Measurements from ENCODE around the gene LPIN1. TPM values are rescaled to one million over a fixed set of nuclear protein-coding genes. Genes with fewer than 3 reads are reported as not detected.

The LPIN1 gene
- total and polyA plus RNA-seq, 7 experiments from 2014 or later = 25.5 to 88.1 (median 70.6) TPM

DNA sequence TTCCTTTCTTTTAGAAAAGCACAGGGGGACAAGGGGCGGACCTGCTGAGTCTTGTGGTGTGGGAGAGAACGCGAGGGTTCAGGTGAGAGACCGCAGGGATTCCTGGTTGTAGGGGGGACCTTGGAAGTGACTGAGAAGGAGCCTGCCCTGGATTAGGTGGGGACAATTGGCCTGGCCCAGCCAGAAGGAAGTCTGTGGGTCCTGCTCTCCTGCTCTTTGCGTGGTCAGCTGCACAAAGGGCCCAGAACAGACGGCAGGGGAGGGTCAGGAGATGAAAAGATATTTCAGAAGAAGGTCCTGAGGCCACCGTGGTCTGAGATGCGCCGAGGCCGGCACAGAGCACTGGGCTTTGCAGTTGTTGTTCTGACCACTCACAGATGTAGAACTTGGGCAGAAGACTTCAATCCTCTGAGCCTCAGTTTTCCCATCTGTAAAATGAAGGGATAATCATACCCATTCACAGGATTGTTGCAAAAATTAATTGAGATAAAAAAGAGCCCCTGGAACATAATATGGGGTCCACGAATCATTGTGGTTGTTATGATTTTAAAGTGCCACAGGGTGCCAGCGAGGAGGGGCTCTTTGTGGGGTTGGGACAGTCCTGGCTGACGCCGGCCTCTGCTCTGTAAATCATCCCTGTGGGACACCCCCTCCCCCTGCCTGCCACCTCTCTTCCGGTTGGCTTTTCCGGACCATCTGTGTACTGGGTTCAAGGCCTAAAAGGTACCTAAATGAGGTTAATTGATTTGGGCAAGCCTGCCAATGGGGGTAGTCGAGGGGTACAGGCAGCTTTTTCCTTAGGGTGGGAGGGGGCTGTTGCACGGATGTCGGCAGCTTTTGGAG, 1.8 kb downstream of the LPIN1 start:
- Histone ChIP-seq H3K9me3 (ENCODE audit: control insufficient read depth in 2 of 3, low read length in 3 of 3) (no peaks in the 10 kb centered on the region), H3K27me3 (ENCODE audit: control insufficient read depth in 2 of 2, insufficient read depth in 2 of 2, low read length in 2 of 2) (no peaks in the 10 kb centered on the region), H3K36me3 (ENCODE audit: control insufficient read depth in 2 of 3, insufficient read depth in 3 of 3, low read length in 3 of 3) (no peaks in the 10 kb centered on the region), H3K27ac (ENCODE audit: low read depth, low read length) (peak overlapping the region; percentile 80), H3K4me3 (ENCODE audit: low read length) (peak overlapping the region; percentile 67), H3K4me1 (ENCODE audit: control insufficient read depth in 2 of 2, insufficient read depth in 2 of 2, low read length in 2 of 2) (peaks cover 62 to 70% of the 10 kb centered on the region in 2 donors)
- Mint-ChIP-seq H3K4me3 (peak overlapping the region; percentile 89 to 96 (median 92)), H3K9me3 (peaks cover 0 to 3% (median 0%) of the 10 kb centered on the region in 11 donors), H3K27me3 (no peaks in the 10 kb centered on the region), H3K36me3 (no peaks in the 10 kb centered on the region), H3K27ac (peak overlapping the region; percentile 83 to 96 (median 93)), H3K4me1 (peaks cover 40 to 87% (median 77%) of the 10 kb centered on the region in 7 donors)
- no peak for DNase-seq
- no peak for ATAC-seq
- ChIA-PET POLR2A (interaction anchor here (1.4 to 1.7 kb wide), 2 partner anchors 19 to 616 kb away, joined by 4 read pairs; a partner anchor contains a TSS), CTCF (interaction anchor here (0.8 to 1.5 kb wide), 2 partner anchors 29 to 55 kb away, joined by 3 to 4 read pairs; no protein-coding TSS in a partner anchor)
- intact Hi-C loops (cut with micrococcal nuclease) = loop anchor here (5.0 to 10.0 kb wide), 3 partner anchors 403 to 969 kb away; partner anchors contain the start of genes ROCK2 (in 1 of the 2), SLC66A3 (in 1 of the 2) and TRIB2 (in 1 of the 2)

GRCh38 chr2:11748861-11749645, 2.6 kb downstream of the LPIN1 start:
- no peaks in the 10 kb centered on the region for H3K27me3 Mint-ChIP-seq
- Histone ChIP-seq H3K27ac (ENCODE audit: low read depth, low read length) (peak overlapping the region; percentile 80), H3K36me3 (ENCODE audit: control insufficient read depth in 2 of 3, insufficient read depth in 3 of 3, low read length in 3 of 3) (no peaks in the 10 kb centered on the region), H3K4me1 (ENCODE audit: control insufficient read depth in 2 of 2, insufficient read depth in 2 of 2, low read length in 2 of 2) (peaks cover 60 to 67% of the 10 kb centered on the region in 2 donors), H3K27me3 (ENCODE audit: control insufficient read depth in 2 of 2, insufficient read depth in 2 of 2, low read length in 2 of 2) (no peaks in the 10 kb centered on the region), H3K9me3 (ENCODE audit: control insufficient read depth in 2 of 3, low read length in 3 of 3) (no peaks in the 10 kb centered on the region), H3K4me3 (ENCODE audit: low read length) (peak overlapping the region; percentile 12)
- no peaks in the 10 kb centered on the region for H3K36me3 Mint-ChIP-seq
- peaks cover 0 to 3% (median 0%) of the 10 kb centered on the region in 11 donors for H3K9me3 Mint-ChIP-seq
- peak overlapping the region; percentile 89 to 96 (median 92) for H3K4me3 Mint-ChIP-seq
- DNase-seq = no peak
- CTCF ChIA-PET = interaction anchor here (1.1 to 1.5 kb wide), 2 partner anchors 29 to 56 kb away, joined by 3 to 5 read pairs; no protein-coding TSS in a partner anchor
- intact Hi-C loops (cut with micrococcal nuclease) = loop anchor here (5.0 to 10.0 kb wide), 3 partner anchors 404 to 968 kb away; partner anchors contain the start of genes ROCK2 (in 1 of the 2), SLC66A3 (in 1 of the 2) and TRIB2 (in 1 of the 2)
- no peak for ATAC-seq
- peaks cover 48 to 87% (median 81%) of the 10 kb centered on the region in 7 donors for H3K4me1 Mint-ChIP-seq
- H3K27ac Mint-ChIP-seq = peak overlapping the region; percentile 91 to 96 (median 93)
- POLR2A ChIA-PET = interaction anchor here (0.7 to 1.4 kb wide), 4 partner anchors 16 to 620 kb away, joined by 3 to 4 read pairs (median 4); a partner anchor contains a TSS

- Histone ChIP-seq H3K4me3 (ENCODE audit: low read length) (no peak overlapping the region), H3K27ac (ENCODE audit: low read depth, low read length) (peak overlapping the region; percentile 80)
Observed at GRCh38 chr2:11749646-11750349, 3.4 kb downstream of the LPIN1 start.

GRCh38 chr2:11750422-11750821, 4.0 kb downstream of the LPIN1 start:
- Histone ChIP-seq H3K27ac (ENCODE audit: low read depth, low read length) (peak overlapping the region; percentile 80), H3K27me3 (ENCODE audit: control insufficient read depth in 2 of 2, insufficient read depth in 2 of 2, low read length in 2 of 2) (no peaks in the 10 kb centered on the region), H3K4me1 (ENCODE audit: control insufficient read depth in 2 of 2, insufficient read depth in 2 of 2, low read length in 2 of 2) (peaks cover 52 to 68% of the 10 kb centered on the region in 2 donors), H3K4me3 (ENCODE audit: low read length) (peak overlapping the region; percentile 13), H3K9me3 (ENCODE audit: control insufficient read depth in 2 of 3, low read length in 3 of 3) (no peaks in the 10 kb centered on the region), H3K36me3 (ENCODE audit: control insufficient read depth in 2 of 3, insufficient read depth in 3 of 3, low read length in 3 of 3) (no peaks in the 10 kb centered on the region)
- DNase-seq = peak in 8 of 9 donors; percentile 38 to 89 (median 78)
- peak overlapping the region; percentile 5 to 93 (median 76) for H3K4me3 Mint-ChIP-seq
- POLR2A ChIA-PET = interaction anchor here (1.4 to 1.5 kb wide), 2 partner anchors 15 to 29 kb away, joined by 3 to 4 read pairs; no protein-coding TSS in a partner anchor
- H3K27me3 Mint-ChIP-seq = no peaks in the 10 kb centered on the region
- intact Hi-C loops (cut with micrococcal nuclease) = loop anchor here (1.0 to 10.0 kb wide), 6 partner anchors 25 to 1107 kb away; partner anchors contain the start of genes E2F6 (in 1 of the 2), PDIA6 (in 1 of the 2) and SLC66A3 (in 1 of the 2)
- peaks cover 0 to 3% (median 0%) of the 10 kb centered on the region in 5 donors for H3K36me3 Mint-ChIP-seq
- peak overlapping the region; percentile 87 to 96 (median 94) for H3K27ac Mint-ChIP-seq
- H3K4me1 Mint-ChIP-seq = peaks cover 57 to 87% (median 82%) of the 10 kb centered on the region in 7 donors
- CTCF ChIA-PET = interaction anchor here (1.0 to 1.9 kb wide), 2 partner anchors 24 to 58 kb away, joined by 6 to 7 read pairs; no protein-coding TSS in a partner anchor
- peaks cover 0 to 3% (median 0%) of the 10 kb centered on the region in 11 donors for H3K9me3 Mint-ChIP-seq
- peak; percentile 65 for ATAC-seq

More at GRCh38 chr2:11749646-11750349, 3.4 kb downstream of the LPIN1 start:
- Mint-ChIP-seq H3K9me3 (peaks cover 0 to 3% (median 0%) of the 10 kb centered on the region in 11 donors), H3K4me1 (peaks cover 53 to 87% (median 82%) of the 10 kb centered on the region in 7 donors), H3K27me3 (no peaks in the 10 kb centered on the region), H3K36me3 (no peaks in the 10 kb centered on the region), H3K27ac (peak overlapping the region; percentile 87 to 96 (median 94)), H3K4me3 (peak overlapping the region; percentile 43 to 96 (median 84))
- intact Hi-C loops (cut with micrococcal nuclease) = loop anchor here (1.0 to 10.0 kb wide), 9 partner anchors 26 to 1108 kb away; partner anchors contain the start of genes SLC66A3 (in 2 of the 2), E2F6 (in 1 of the 2), PDIA6 (in 1 of the 2) and ROCK2 (in 1 of the 2)
- Histone ChIP-seq H3K4me1 (ENCODE audit: control insufficient read depth in 2 of 2, insufficient read depth in 2 of 2, low read length in 2 of 2) (peaks cover 56 to 66% of the 10 kb centered on the region in 2 donors), H3K36me3 (ENCODE audit: control insufficient read depth in 2 of 3, insufficient read depth in 3 of 3, low read length in 3 of 3) (no peaks in the 10 kb centered on the region), H3K9me3 (ENCODE audit: control insufficient read depth in 2 of 3, low read length in 3 of 3) (no peaks in the 10 kb centered on the region), H3K27me3 (ENCODE audit: control insufficient read depth in 2 of 2, insufficient read depth in 2 of 2, low read length in 2 of 2) (no peaks in the 10 kb centered on the region)
- CTCF ChIA-PET = interaction anchor here (1.0 to 1.9 kb wide), 4 partner anchors 25 to 57 kb away, joined by 3 to 7 read pairs (median 6); no protein-coding TSS in a partner anchor
- POLR2A ChIA-PET = interaction anchor here (0.7 to 1.4 kb wide), 4 partner anchors 15 to 621 kb away, joined by 3 to 4 read pairs (median 4); a partner anchor contains a TSS
- no peak for DNase-seq
- no peak for ATAC-seq

GRCh38 chr2:11750917-11751316, 4.5 kb downstream of the LPIN1 start:
- Histone ChIP-seq H3K27ac (ENCODE audit: low read depth, low read length) (peak overlapping the region; percentile 80), H3K36me3 (ENCODE audit: control insufficient read depth in 2 of 3, insufficient read depth in 3 of 3, low read length in 3 of 3) (no peaks in the 10 kb centered on the region), H3K4me3 (ENCODE audit: low read length) (peak overlapping the region; percentile 13), H3K9me3 (ENCODE audit: control insufficient read depth in 2 of 3, low read length in 3 of 3) (no peaks in the 10 kb centered on the region), H3K4me1 (ENCODE audit: control insufficient read depth in 2 of 2, insufficient read depth in 2 of 2, low read length in 2 of 2) (peaks cover 50 to 64% of the 10 kb centered on the region in 2 donors), H3K27me3 (ENCODE audit: control insufficient read depth in 2 of 2, insufficient read depth in 2 of 2, low read length in 2 of 2) (no peaks in the 10 kb centered on the region)
- ChIA-PET POLR2A (interaction anchor here (1.5 kb wide), 1 partner anchor 29 kb away, joined by 4 read pairs; no protein-coding TSS in a partner anchor), CTCF (interaction anchor here (1.0 to 1.9 kb wide), 2 partner anchors 24 to 58 kb away, joined by 6 to 7 read pairs; no protein-coding TSS in a partner anchor)
- intact Hi-C loops (cut with micrococcal nuclease) = loop anchor here (1.0 to 10.0 kb wide), 6 partner anchors 24 to 1106 kb away; partner anchors contain the start of genes E2F6 (in 1 of the 2), PDIA6 (in 1 of the 2) and SLC66A3 (in 1 of the 2)
- Mint-ChIP-seq H3K4me3 (peak overlapping the region; percentile 16 to 93 (median 73)), H3K36me3 (peaks cover 0 to 5% (median 0%) of the 10 kb centered on the region in 5 donors), H3K27ac (peak overlapping the region; percentile 87 to 96 (median 94)), H3K4me1 (peaks cover 57 to 89% (median 82%) of the 10 kb centered on the region in 7 donors), H3K27me3 (no peaks in the 10 kb centered on the region), H3K9me3 (no peaks in the 10 kb centered on the region)
- no peak for DNase-seq
- ATAC-seq = no peak
